Calu3 (cell line): ENCODE measurements around the gene CLEC4C. TPM values are rescaled to one million over a fixed set of nuclear protein-coding genes. Genes with fewer than 3 reads are reported as not detected.

Experiments used
- BruUV-seq: library from RNA; stranded (reverse); fragments of 400-500 nt; replicated peaks from 2 replicates; lab custom pipeline; 2021; lab: Mats Ljungman, UMichigan
- CTCF ChIA-PET: fragments of 300-600 bp; sonication (Branson Sonifier 250); formaldehyde crosslinking; loops from one replicate; lab custom pipeline; 2022; ENCODE audit warnings: antibody characterized with exemption; lab: Charles Lee
- DNase-seq: peaks from one replicate; pipeline ENCODE4 v3.0.0; 2022
- H3K27ac Mint-ChIP-seq: one replicate; pipeline ENCODE4 v1.8.0; 2022; ENCODE audit warnings: mixed read lengths; ENCODE audit not compliant: unreplicated experiment
- H3K27me3 Mint-ChIP-seq: one replicate; pipeline ENCODE4 v1.8.0; 2022; ENCODE audit warnings: mixed read lengths; ENCODE audit not compliant: unreplicated experiment
- H3K36me3 Mint-ChIP-seq: one replicate; pipeline ENCODE4 v1.8.0; 2022; ENCODE audit warnings: mild to moderate bottlenecking, moderate library complexity, mixed read lengths; ENCODE audit not compliant: insufficient read depth, unreplicated experiment
- H3K4me1 Mint-ChIP-seq: one replicate; pipeline ENCODE4 v1.8.0; 2022; ENCODE audit warnings: mild to moderate bottlenecking, low read depth, mixed read lengths; ENCODE audit not compliant: unreplicated experiment
- H3K4me3 Mint-ChIP-seq: one replicate; pipeline ENCODE4 v1.8.0; 2022; ENCODE audit warnings: mild to moderate bottlenecking, low read depth, moderate library complexity, mixed read lengths; ENCODE audit not compliant: unreplicated experiment
- H3K9me3 Mint-ChIP-seq: one replicate; pipeline ENCODE4 v1.8.0; 2022; ENCODE audit warnings: low read depth, mixed read lengths; ENCODE audit not compliant: unreplicated experiment
- intact Hi-C: fragments of 100-400 bp; cut with micrococcal nuclease; formaldehyde crosslinking; loops from one replicate; pipeline ENCODE4 v1.10.0; 2022; ENCODE audit not compliant: unreplicated experiment
- total RNA-seq: library from RNA; stranded (reverse); gene quantifications from 2 replicates; pipeline ENCODE4 v1.2.3, GENCODE V29; 2022
- TF ChIP-seq, protein P1 (sequence below): fragments of 200-600 bp; IDR thresholded peaks from one replicate; pipeline ENCODE4 v1.8.0; 2022; ENCODE audit warnings: antibody characterized with exemption; ENCODE audit not compliant: unreplicated experiment

CLEC4C gene
- total RNA-seq, 1 experiment from 2014 or later: not detected

DNA sequence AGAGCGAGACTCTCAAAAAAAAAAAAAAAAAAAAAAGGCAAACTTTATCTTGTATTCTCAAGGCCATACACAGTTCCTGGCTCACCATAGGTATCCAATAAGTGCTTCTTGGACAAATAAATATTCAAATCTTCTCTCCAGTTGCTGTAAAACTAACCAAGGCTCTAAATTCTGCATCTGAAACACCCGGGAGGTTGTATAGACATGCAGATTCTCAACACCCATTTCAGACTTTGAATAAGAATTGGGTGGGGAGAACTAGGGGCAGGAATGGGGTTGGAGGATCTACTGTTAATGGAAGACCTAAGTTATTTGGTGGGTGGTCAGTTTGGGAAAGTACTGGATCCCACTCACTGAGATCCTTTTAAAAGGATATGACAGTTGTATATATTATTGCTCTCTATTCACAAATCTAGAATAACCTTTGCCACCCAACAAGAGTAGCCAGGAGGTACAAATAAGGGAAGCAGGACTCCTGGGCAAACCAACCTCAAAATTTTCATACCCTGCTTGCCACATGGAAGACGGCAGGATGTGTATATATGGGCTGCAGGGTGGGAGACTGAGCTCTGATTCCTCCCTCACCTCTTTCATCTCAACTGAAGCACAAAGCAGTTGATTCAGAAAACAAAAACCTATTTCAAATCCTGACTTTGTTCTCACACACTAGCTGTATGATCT lies 52.5 kb downstream of the CLEC4C start:
- intact Hi-C loops: no loop called here
- no TSS peak for BruUV-seq
- no peak for DNase-seq
- CTCF ChIA-PET: no interaction called here
- no peaks in the 10 kb centered on the region for H3K9me3 Mint-ChIP-seq
- no peaks in the 10 kb centered on the region for H3K27me3 Mint-ChIP-seq
- TF ChIP-seq, protein P1, sequence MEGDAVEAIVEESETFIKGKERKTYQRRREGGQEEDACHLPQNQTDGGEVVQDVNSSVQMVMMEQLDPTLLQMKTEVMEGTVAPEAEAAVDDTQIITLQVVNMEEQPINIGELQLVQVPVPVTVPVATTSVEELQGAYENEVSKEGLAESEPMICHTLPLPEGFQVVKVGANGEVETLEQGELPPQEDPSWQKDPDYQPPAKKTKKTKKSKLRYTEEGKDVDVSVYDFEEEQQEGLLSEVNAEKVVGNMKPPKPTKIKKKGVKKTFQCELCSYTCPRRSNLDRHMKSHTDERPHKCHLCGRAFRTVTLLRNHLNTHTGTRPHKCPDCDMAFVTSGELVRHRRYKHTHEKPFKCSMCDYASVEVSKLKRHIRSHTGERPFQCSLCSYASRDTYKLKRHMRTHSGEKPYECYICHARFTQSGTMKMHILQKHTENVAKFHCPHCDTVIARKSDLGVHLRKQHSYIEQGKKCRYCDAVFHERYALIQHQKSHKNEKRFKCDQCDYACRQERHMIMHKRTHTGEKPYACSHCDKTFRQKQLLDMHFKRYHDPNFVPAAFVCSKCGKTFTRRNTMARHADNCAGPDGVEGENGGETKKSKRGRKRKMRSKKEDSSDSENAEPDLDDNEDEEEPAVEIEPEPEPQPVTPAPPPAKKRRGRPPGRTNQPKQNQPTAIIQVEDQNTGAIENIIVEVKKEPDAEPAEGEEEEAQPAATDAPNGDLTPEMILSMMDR: no peak
- H3K27ac Mint-ChIP-seq: no peak overlapping the region
- no peaks in the 10 kb centered on the region for H3K4me1 Mint-ChIP-seq
- H3K4me3 Mint-ChIP-seq: no peak overlapping the region
- H3K36me3 Mint-ChIP-seq: no peaks in the 10 kb centered on the region

DNA sequence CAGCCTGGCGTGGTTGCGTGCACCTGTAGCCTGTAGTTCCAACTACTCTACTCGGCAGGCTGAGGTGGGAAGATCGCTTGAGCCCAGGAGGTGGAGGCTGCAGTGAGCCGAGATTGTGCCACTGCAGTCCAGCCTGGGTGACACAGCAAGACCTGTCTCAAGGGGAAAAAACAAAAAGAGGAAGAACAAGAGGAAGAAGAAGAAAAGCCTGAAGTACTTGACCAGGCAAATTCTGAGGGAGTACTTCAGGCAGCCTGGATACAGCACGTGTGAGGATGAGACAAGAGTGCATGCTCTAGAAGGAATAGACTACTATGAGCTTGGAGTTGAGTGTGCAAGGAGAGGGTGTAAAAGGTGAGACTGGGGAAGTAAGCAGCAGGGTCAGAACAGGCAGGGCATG lies 53.4 kb downstream of the CLEC4C start:
- Mint-ChIP-seq H3K4me1 (no peaks in the 10 kb centered on the region), H3K4me3 (no peak overlapping the region), H3K27ac (no peak overlapping the region), H3K36me3 (no peaks in the 10 kb centered on the region), H3K27me3 (no peaks in the 10 kb centered on the region), H3K9me3 (no peaks in the 10 kb centered on the region)
- no TSS peak for BruUV-seq
- no peak for DNase-seq
- CTCF ChIA-PET: no interaction called here
- TF ChIP-seq, protein P1: no peak
- intact Hi-C loops: no loop called here

DNA sequence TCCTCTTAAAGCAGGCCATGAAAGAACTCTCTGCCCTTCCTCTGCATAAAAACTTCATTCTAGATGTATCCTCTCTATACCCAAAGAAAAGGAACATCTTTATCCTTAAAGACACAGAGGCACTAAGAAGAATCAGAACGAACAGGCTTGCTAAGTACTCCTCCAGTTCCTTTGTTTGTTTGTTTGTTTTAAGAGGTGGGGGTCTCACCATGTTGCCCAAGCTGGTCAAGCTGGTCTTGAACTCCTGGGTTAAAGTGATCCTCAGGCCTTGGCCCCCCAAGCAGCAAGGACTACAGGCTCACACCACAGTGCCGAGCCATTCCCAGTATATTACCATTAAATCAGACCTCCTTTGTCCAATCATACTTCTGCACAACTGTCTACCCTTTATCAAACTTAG lies 65.6 kb downstream of the CLEC4C start:
- TF ChIP-seq, protein P1: no peak
- Mint-ChIP-seq H3K4me1 (peaks cover 8% of the 10 kb centered on the region), H3K4me3 (no peak overlapping the region), H3K27ac (no peak overlapping the region), H3K9me3 (no peaks in the 10 kb centered on the region), H3K36me3 (no peaks in the 10 kb centered on the region), H3K27me3 (no peaks in the 10 kb centered on the region)
- BruUV-seq: no TSS peak
- CTCF ChIA-PET: no interaction called here
- no peak for DNase-seq
- intact Hi-C loops: no loop called here

Other genes with a start within 250 kb of the CLEC4C start
- not detected in 2 replicates for gene CD163, start 243.6 kb downstream of the CLEC4C start, total RNA-seq
- gene APOBEC1, start 81.5 kb downstream of the CLEC4C start, total RNA-seq: 0.47 TPM in 1 of 2 replicates, not detected in the other
- not detected in 2 replicates for gene GDF3, start 51.6 kb downstream of the CLEC4C start, total RNA-seq
- not detected in 2 replicates for gene DPPA3, start 35.9 kb downstream of the CLEC4C start, total RNA-seq
- not detected in 2 replicates for gene NANOGNB, start 17.8 kb upstream of the CLEC4C start, total RNA-seq
- gene NANOG, start 42.0 kb upstream of the CLEC4C start, total RNA-seq: not detected in 2 replicates
- not detected in 2 replicates for gene SLC2A14, start 125.5 kb upstream of the CLEC4C start, total RNA-seq
- gene SLC2A3, start 188.8 kb upstream of the CLEC4C start, total RNA-seq: 0.37 TPM in 1 of 2 replicates, not detected in the other